Mammary epithelial cell (primary cell): Measurements from ENCODE around the gene UBAC2.

Experiments
- CTCF ChIP-seq, 2 donors: IDR thresholded peaks in 1 of 2; conservative IDR thresholded peaks in 1 of 2; 2 replicates each; pipeline ENCODE4 v1.5.1; 2011 to 2012; ENCODE audit warnings: inconsistent platforms in 2 of 2, low read length in 2 of 2, mild to moderate bottlenecking in 2 of 2, control low read depth in 1 of 2, low read depth in 1 of 2; ENCODE audit not compliant: insufficient read depth in 1 of 2; ENCODE audit errors: extremely low read depth in 1 of 2
- EZH2 ChIP-seq: IDR thresholded peaks from 2 replicates; pipeline ENCODE4 v1.6.1; 2012; ENCODE audit warnings: low read length, inconsistent platforms, borderline replicate concordance

- TF ChIP-seq EZH2 (no peak), CTCF (conservative IDR thresholded peaks at IDR 0.05 in 1 of 2, IDR thresholded peaks at IDR 0.05 in 1 of 2; ENCODE audit: extremely low read depth in 1 of 2, insufficient read depth in 1 of 2, low read depth in 1 of 2, low read length in 2 of 2) (no peak)
These were observed 104.5 kb downstream of the UBAC2 start for GRCh38 chr13:99305158-99305557.
